Tibial artery (tissue), 4 donors: Measurements from ENCODE around the gene SDK2.

Source experiments
- DNase-seq, 2 donors: peaks; one replicate each; pipeline ENCODE4 v3.0.0-alpha.2; 2019
- H3K27ac ChIP-seq, 2 donors: fragments of 200-600 bp; sonication (generic) in 1 of 2; 1 replicate in 1 of 2; 2 replicates in 1 of 2; pipeline ENCODE4 v1.5.1; 2018 to 2019; ENCODE audit warnings: mild to moderate bottlenecking in 1 of 2
- H3K27me3 ChIP-seq, 2 donors: fragments of 200-600 bp; sonication (generic) in 1 of 2; one replicate each; pipeline versions ENCODE4 v1.5.1 to v1.6.0; 2016 to 2019
- H3K36me3 ChIP-seq, 3 donors: fragments of 200-600 bp; sonication (generic) in 2 of 3; one replicate each; pipeline ENCODE4 v1.5.1; 2016 to 2019; ENCODE audit warnings: mild to moderate bottlenecking in 2 of 3
- H3K4me1 ChIP-seq, 4 donors: fragments of 200-600 bp; sonication (generic) in 2 of 4; 1 replicate in 3 of 4; 2 replicates in 1 of 4; pipeline ENCODE4 v1.5.1; 2016 to 2019
- H3K4me3 ChIP-seq, 2 donors: fragments of 200-600 bp; sonication (generic) in 1 of 2; 1 replicate in 1 of 2; 2 replicates in 1 of 2; pipeline ENCODE4 v1.5.1; 2018 to 2019; ENCODE audit warnings: mild to moderate bottlenecking in 2 of 2
- H3K9me3 ChIP-seq, 3 donors: fragments of 200-600 bp; sonication (generic) in 1 of 3; one replicate each; pipeline ENCODE4 v1.5.1; 2016 to 2019
- intact Hi-C: fragments of 100-400 bp; cut with DNase I; formaldehyde crosslinking; loops from one replicate; pipeline ENCODE4 v1.15.0; 2023; ENCODE audit warnings: low total_unique reads
- TF ChIP-seq, protein P1 (sequence below), 2 experiments: fragments of 200-600 bp in 1 of 2; fragments of 450-650 bp in 1 of 2; IDR thresholded peaks; one replicate each; pipeline ENCODE4 v1.5.1; 2017 to 2019; ENCODE audit warnings: antibody characterized with exemption in 2 of 2, mild to moderate bottlenecking in 1 of 2, moderate library complexity in 1 of 2

SDK2 gene

DNA sequence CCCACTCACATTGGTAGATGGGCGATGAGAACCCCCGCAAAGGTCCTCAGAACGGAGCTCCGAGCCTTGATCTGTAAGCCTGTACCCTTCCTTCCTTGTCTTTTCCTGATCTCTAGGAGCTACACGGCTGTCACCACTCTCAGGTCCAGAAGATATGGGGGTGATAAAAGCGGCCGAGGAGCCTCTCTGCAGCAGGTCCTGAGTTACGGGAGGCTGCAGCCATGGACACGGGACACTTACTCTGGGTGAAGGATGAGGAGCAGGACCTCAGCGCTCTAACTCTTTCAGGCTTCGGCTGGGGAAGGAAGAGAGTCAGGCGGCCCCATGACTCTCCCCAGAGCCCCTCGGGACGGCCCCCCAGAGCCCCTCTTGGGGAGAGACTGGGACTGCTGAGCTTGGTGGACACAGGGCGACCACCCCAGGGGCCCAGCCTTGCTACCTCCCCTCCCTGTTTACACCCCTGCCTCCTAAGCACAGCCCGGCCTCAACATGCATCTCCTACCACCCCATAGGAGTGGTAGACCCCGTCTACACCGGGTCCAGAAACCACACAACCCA lies 74.4 kb downstream of the SDK2 start:
- no peaks in the 10 kb centered on the region for H3K9me3 ChIP-seq
- H3K27me3 ChIP-seq = peaks cover 0 to 22% of the 10 kb centered on the region in 2 donors
- DNase-seq = no peak
- intact Hi-C loops = no loop called here
- H3K4me1 ChIP-seq = peaks cover 0 to 5% (median 0%) of the 10 kb centered on the region in 4 donors
- no peak overlapping the region for H3K27ac ChIP-seq
- H3K36me3 ChIP-seq = no peaks in the 10 kb centered on the region
- TF ChIP-seq, protein P1, sequence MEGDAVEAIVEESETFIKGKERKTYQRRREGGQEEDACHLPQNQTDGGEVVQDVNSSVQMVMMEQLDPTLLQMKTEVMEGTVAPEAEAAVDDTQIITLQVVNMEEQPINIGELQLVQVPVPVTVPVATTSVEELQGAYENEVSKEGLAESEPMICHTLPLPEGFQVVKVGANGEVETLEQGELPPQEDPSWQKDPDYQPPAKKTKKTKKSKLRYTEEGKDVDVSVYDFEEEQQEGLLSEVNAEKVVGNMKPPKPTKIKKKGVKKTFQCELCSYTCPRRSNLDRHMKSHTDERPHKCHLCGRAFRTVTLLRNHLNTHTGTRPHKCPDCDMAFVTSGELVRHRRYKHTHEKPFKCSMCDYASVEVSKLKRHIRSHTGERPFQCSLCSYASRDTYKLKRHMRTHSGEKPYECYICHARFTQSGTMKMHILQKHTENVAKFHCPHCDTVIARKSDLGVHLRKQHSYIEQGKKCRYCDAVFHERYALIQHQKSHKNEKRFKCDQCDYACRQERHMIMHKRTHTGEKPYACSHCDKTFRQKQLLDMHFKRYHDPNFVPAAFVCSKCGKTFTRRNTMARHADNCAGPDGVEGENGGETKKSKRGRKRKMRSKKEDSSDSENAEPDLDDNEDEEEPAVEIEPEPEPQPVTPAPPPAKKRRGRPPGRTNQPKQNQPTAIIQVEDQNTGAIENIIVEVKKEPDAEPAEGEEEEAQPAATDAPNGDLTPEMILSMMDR (IDR thresholded peaks at IDR 0.05) = no peak
- H3K4me3 ChIP-seq = no peak overlapping the region

DNA sequence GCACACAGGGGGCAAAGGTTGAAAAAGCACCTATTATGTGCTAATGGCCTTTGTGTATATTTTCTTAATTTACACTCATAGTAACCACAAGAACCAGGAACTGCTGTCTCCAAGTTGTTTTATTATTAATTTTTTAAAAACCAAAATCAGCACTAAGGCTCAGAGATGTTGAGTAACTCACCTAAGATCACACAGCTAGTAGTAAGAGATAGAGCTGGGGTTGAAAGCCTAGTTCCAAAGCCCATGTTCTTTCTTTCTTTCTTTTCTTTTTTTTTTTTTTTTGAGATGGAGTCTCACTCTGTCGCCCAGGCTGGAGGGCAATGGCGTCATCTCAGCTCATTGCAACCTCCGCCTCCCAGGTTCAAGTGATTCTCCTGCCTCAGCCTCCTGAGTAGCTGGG lies 75.3 kb downstream of the SDK2 start:
- peaks cover 0 to 16% of the 10 kb centered on the region in 2 donors for H3K27me3 ChIP-seq
- no peak for DNase-seq
- no peak overlapping the region for H3K27ac ChIP-seq
- intact Hi-C loops = no loop called here
- no peak overlapping the region for H3K4me3 ChIP-seq
- no peaks in the 10 kb centered on the region for H3K9me3 ChIP-seq
- no peaks in the 10 kb centered on the region for H3K36me3 ChIP-seq
- TF ChIP-seq, protein P1 (IDR thresholded peaks at IDR 0.05) = no peak
- H3K4me1 ChIP-seq = peaks cover 0 to 5% (median 0%) of the 10 kb centered on the region in 4 donors

DNA sequence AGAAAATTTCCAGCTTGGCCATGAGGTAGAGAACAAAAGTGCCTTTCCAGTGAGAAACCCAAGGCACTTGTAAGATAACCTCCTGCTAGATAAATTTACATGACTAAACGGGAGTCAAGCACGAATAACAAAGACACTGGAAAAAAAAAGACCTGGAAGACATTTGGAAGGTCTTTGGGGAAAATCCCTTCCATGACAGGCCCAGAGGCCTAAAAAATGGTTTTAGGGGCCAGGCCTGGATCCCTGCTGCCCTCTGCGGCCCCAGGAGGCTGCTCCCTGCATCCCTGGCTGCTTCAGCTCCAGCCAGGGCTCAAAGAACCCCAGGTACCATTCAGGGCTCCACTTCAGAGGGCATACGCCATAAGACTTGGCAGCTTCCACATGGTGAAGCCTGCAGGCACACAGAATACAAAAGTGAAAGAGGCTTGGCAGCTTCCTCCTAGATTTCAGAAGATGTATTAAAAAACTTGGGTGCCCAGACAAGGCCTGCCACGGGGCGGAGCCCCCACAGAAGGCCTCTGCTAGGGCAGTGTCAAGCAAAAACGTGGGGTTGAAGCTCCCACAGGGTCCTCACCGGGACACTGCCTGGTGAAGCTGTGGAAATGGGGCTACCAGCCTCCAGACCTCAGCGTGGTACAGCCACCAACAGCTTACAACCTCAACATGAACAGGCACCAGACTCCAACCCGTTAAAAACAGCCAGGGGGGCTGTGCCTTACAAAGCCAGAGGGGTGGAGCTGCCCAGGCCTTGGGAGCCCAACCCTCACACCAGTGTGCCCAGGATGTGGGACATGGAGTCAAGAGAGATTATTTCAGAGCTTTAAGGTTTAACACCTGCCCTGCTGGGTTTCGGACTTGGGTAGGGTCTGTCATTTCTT lies 77.1 kb downstream of the SDK2 start:
- intact Hi-C loops = no loop called here
- DNase-seq = no peak
- Histone ChIP-seq H3K4me1 (peaks cover 0 to 5% (median 0%) of the 10 kb centered on the region in 4 donors), H3K9me3 (no peaks in the 10 kb centered on the region), H3K36me3 (no peaks in the 10 kb centered on the region), H3K4me3 (no peak overlapping the region), H3K27me3 (peaks cover 0 to 6% of the 10 kb centered on the region in 2 donors), H3K27ac (no peak overlapping the region)
- TF ChIP-seq, protein P1 (IDR thresholded peaks at IDR 0.05) = no peak

DNA sequence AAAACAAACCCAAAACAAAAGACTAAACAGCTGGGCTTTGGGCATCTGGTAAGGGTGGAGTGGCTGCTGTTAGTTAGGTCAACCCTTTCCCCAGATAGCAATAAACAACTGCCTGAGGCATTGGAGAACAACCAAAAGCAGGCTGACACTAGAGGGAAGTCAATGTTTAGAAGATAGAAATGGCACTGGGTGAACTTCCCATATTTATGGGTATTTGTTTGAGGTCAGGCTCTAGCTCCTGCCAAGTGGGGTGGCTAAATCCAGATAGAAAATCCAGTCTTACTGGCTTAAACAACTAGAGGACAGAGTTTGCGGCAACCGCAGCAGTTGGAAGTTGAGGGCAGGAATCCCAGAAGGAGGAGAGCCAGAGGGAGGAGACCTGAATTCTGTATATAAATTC lies 79.4 kb downstream of the SDK2 start:
- peaks cover 0 to 15% of the 10 kb centered on the region in 2 donors for H3K27me3 ChIP-seq
- no peak overlapping the region for H3K4me3 ChIP-seq
- TF ChIP-seq, protein P1 (IDR thresholded peaks at IDR 0.05) = no peak
- intact Hi-C loops = no loop called here
- no peak overlapping the region for H3K27ac ChIP-seq
- H3K36me3 ChIP-seq = no peaks in the 10 kb centered on the region
- H3K4me1 ChIP-seq = peaks cover 0 to 5% (median 0%) of the 10 kb centered on the region in 4 donors
- H3K9me3 ChIP-seq = no peaks in the 10 kb centered on the region
- DNase-seq = no peak

DNA sequence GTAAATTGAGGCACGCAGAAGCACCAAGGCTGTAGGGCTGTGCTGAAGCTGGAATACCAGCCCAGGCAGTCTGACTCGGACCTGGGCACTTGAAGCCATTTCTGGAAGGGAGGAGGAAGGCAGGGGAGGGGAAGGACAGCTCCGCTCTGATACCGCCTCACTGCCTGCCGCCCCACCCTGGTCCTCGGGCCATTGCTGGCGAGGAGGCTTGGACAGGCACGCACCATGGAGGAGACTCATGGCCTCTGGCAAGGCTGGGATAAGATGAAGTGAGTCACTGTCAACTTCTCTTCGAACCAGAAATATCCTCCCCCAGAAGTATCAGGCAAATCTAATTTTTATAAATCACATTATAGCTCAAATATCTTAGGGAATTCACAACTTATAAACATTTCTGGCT lies 81.3 kb downstream of the SDK2 start:
- intact Hi-C loops = no loop called here
- TF ChIP-seq, protein P1 (IDR thresholded peaks at IDR 0.05) = no peak
- Histone ChIP-seq H3K9me3 (no peaks in the 10 kb centered on the region), H3K4me3 (no peak overlapping the region), H3K4me1 (peaks cover 0 to 5% (median 0%) of the 10 kb centered on the region in 4 donors), H3K36me3 (no peaks in the 10 kb centered on the region), H3K27me3 (peaks cover 0 to 17% of the 10 kb centered on the region in 2 donors), H3K27ac (no peak overlapping the region)
- DNase-seq = no peak
